Measurements from ENCODE around the gene PTMA. TPM values are rescaled to one million over a fixed set of nuclear protein-coding genes. Genes with fewer than 3 reads are reported as not detected.
A peak's percentile ranks its signal among the peaks of the same experiment; 100 is the strongest.

PTMA gene
- total RNA-seq, 1 donor = 545 TPM

DNA sequence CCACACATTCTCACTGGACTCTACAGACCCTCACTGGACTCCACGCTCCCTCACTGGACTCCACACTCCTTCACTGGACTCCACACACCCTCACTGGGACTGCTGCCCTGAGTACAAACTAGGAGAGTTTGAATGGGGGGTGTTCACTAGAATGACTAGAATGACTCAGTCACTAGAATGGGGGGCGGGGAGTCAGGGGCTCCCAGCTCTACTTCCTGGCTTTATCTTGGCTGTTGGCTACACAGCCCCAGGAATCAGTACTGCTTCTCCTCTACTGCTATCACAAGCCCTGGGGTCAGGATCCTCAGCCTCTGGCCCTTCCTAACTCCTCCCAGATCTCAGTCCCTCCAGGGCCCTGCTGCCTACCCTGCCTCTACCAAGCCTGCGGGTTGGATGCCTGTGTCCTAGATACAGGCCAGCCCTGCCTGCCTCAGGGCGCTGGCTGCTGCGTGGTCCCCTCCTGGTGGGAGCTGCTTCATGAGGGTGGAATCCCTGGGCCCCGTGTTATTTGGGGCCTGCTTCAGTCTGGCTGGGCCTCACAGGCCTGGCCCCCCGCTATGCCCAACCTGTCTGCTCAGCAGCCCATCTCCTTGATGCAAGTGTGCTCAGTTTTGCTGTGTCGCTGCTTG is 7.8 kb downstream of the PTMA start:
- TF ChIP-seq, protein P1, sequence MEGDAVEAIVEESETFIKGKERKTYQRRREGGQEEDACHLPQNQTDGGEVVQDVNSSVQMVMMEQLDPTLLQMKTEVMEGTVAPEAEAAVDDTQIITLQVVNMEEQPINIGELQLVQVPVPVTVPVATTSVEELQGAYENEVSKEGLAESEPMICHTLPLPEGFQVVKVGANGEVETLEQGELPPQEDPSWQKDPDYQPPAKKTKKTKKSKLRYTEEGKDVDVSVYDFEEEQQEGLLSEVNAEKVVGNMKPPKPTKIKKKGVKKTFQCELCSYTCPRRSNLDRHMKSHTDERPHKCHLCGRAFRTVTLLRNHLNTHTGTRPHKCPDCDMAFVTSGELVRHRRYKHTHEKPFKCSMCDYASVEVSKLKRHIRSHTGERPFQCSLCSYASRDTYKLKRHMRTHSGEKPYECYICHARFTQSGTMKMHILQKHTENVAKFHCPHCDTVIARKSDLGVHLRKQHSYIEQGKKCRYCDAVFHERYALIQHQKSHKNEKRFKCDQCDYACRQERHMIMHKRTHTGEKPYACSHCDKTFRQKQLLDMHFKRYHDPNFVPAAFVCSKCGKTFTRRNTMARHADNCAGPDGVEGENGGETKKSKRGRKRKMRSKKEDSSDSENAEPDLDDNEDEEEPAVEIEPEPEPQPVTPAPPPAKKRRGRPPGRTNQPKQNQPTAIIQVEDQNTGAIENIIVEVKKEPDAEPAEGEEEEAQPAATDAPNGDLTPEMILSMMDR (IDR thresholded peaks at IDR 0.05; ENCODE audit: extremely low read depth, low read depth, low read length) = no peak
- H3K4me2 ChIP-seq (ENCODE audit: insufficient read depth, low read length) = peak overlapping the region; percentile 52
- H2AFZ ChIP-seq (ENCODE audit: low read length) = peak overlapping the region; percentile 82
- peaks cover 53% of the 10 kb centered on the region for H3K4me1 ChIP-seq (ENCODE audit: insufficient read depth, low read length)
- no peaks in the 10 kb centered on the region for H3K9me3 ChIP-seq (ENCODE audit: low read depth, low read length)
- H4K20me1 ChIP-seq (ENCODE audit: insufficient read depth, low read length) = peaks cover 24% of the 10 kb centered on the region
- peak; percentile 88 for DNase-seq (ENCODE audit: insufficient read length, low spot score, missing footprints)
- H3K4me3 ChIP-seq (ENCODE audit: insufficient read depth, low read length) = peak overlapping the region; percentile 34
- peaks cover 21% of the 10 kb centered on the region for H3K79me2 ChIP-seq (ENCODE audit: insufficient read depth, low read length)
- H3K36me3 ChIP-seq (ENCODE audit: insufficient read depth, low read length) = peaks cover 18% of the 10 kb centered on the region
- H3K27ac ChIP-seq (ENCODE audit: low read depth, low read length) = peak overlapping the region; percentile 90
- H3K27me3 ChIP-seq (ENCODE audit: insufficient read depth, low read length) = no peaks in the 10 kb centered on the region

DNA sequence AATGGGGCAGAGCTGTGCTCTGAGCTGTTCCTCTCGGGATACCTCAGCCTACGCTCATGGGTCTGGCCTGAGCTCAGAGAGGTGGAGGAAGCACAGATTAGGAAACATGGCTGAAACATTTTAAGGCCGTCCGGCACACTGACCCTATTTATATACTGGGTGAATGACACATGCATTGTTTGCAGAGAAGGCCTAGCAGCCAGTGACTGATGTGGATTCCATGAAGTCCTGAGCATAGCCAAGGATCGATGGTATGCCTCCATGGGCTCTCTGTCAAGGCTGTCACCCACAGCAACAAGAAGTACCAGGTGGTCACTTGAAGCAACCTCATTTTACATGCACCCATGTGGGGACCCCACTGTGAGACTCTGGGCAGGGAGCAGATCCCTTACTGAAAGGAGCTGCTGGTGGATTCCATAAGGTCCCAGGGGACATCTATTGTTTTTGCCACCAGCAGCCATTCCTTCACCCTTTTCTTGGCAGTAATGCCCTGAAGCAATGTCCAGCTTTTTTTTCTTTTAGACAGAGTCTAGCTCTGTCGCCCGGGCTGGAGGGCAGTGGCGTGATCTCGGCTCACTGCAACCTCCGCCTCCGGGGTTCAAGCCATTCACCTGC is 8.4 kb downstream of the PTMA start:
- H3K79me2 ChIP-seq (ENCODE audit: insufficient read depth, low read length) = peaks cover 14% of the 10 kb centered on the region
- H3K4me3 ChIP-seq (ENCODE audit: insufficient read depth, low read length) = peak overlapping the region; percentile 34
- peaks cover 47% of the 10 kb centered on the region for H3K4me1 ChIP-seq (ENCODE audit: insufficient read depth, low read length)
- peaks cover 18% of the 10 kb centered on the region for H4K20me1 ChIP-seq (ENCODE audit: insufficient read depth, low read length)
- DNase-seq (ENCODE audit: insufficient read length, low spot score, missing footprints) = peak; percentile 90
- TF ChIP-seq, protein P1 (IDR thresholded peaks at IDR 0.05; ENCODE audit: extremely low read depth, low read depth, low read length) = no peak
- H3K27me3 ChIP-seq (ENCODE audit: insufficient read depth, low read length) = no peaks in the 10 kb centered on the region
- no peaks in the 10 kb centered on the region for H3K9me3 ChIP-seq (ENCODE audit: low read depth, low read length)
- peak overlapping the region; percentile 82 for H2AFZ ChIP-seq (ENCODE audit: low read length)
- H3K36me3 ChIP-seq (ENCODE audit: insufficient read depth, low read length) = peaks cover 13% of the 10 kb centered on the region
- peak overlapping the region; percentile 90 for H3K27ac ChIP-seq (ENCODE audit: low read depth, low read length)
- H3K4me2 ChIP-seq (ENCODE audit: insufficient read depth, low read length) = peak overlapping the region; percentile 52

DNA sequence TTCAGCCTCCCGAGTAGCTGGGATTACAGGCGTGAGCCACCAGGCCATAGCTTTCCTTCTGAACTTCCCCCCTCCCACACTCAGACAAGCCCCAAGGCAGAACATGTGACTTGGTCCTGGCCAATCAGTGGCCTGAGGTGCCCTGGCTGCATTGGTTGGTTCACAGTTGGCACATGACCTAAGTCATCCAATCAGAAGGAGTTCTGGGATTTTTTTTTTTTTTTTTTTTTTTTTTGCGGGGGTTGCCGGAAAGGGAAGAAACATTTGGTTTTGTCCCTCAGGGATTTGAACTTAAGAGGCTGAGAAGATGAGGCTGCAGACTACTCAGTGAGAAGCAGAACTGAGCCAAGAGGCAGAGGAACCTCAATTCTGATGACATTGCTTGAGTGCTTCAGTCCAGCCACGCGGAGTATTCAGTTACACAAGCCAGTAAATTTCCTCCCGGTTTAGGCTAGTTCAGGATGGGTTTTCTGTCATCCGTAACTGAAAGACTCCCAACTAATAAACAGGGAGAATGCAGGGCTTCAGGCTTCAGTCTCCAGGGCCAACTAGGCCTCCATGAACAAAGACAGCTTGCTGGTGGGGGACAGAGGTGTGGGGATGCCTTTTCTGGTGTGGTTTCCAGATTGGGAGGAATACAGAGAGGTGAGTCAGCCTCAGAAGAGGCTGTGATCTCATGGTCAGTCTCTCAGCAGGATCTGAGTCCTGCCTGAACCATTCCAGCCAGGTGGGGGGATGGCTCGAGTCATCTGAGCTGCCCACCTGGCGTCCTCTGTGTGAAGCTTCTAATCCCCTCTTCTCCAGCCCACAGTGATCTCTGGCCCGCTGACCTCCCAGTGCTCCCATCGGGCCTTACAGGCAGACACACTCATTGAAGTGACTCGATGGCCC is 9.2 kb downstream of the PTMA start:
- TF ChIP-seq, protein P1 (IDR thresholded peaks at IDR 0.05; ENCODE audit: extremely low read depth, low read depth, low read length) = no peak
- Histone ChIP-seq H3K27ac (ENCODE audit: low read depth, low read length) (peak overlapping the region; percentile 90), H3K36me3 (ENCODE audit: insufficient read depth, low read length) (peaks cover 6% of the 10 kb centered on the region), H3K4me3 (ENCODE audit: insufficient read depth, low read length) (no peak overlapping the region), H4K20me1 (ENCODE audit: insufficient read depth, low read length) (peaks cover 10% of the 10 kb centered on the region), H3K27me3 (ENCODE audit: insufficient read depth, low read length) (no peaks in the 10 kb centered on the region), H3K4me1 (ENCODE audit: insufficient read depth, low read length) (peaks cover 41% of the 10 kb centered on the region), H3K4me2 (ENCODE audit: insufficient read depth, low read length) (peak overlapping the region; percentile 49), H3K9me3 (ENCODE audit: low read depth, low read length) (no peaks in the 10 kb centered on the region), H2AFZ (ENCODE audit: low read length) (peak overlapping the region; percentile 79), H3K79me2 (ENCODE audit: insufficient read depth, low read length) (peaks cover 7% of the 10 kb centered on the region)
- peak; percentile 95 for DNase-seq (ENCODE audit: insufficient read length, low spot score, missing footprints)
